H1 (cell line): ENCODE data around the gene STX8.

Source experiments
- EP300 ChIP-seq, 2 experiments: IDR thresholded peaks; 1 replicate in 1 of 2; 2 replicates in 1 of 2; pipeline ENCODE4 v1.6.1; 2011 to 2012; ENCODE audit warnings: low read depth in 2 of 2, low read length in 2 of 2, mild to moderate bottlenecking in 2 of 2, borderline replicate concordance in 1 of 2, inconsistent platforms in 1 of 2, moderate library complexity in 1 of 2
- GABPA ChIP-seq: IDR thresholded peaks from 2 replicates; pipeline ENCODE4 v1.6.1; 2011; ENCODE audit warnings: mild to moderate bottlenecking, low read length, moderate library complexity, borderline replicate concordance; ENCODE audit not compliant: insufficient read depth
- HDAC6 ChIP-seq: IDR thresholded peaks from one replicate; pipeline ENCODE4 v1.7.1; 2012; ENCODE audit warnings: low read depth, mild to moderate bottlenecking, inconsistent platforms, low read length, moderate library complexity
- RAD21 ChIP-seq, 2 experiments: IDR thresholded peaks in 1 of 2; conservative IDR thresholded peaks in 1 of 2; 2 replicates each; pipeline ENCODE4 v1.6.1; 2011; ENCODE audit warnings: low read depth in 2 of 2, low read length in 2 of 2, improper control_type of control experiment in 1 of 2, inconsistent platforms in 1 of 2, mild to moderate bottlenecking in 1 of 2, moderate library complexity in 1 of 2
- TBP ChIP-seq: IDR thresholded peaks from 2 replicates; pipeline ENCODE4 v1.6.1; 2011; ENCODE audit warnings: low read depth, low read length, improper control_type of control experiment
- TF ChIP-seq, protein P1 (sequence below), 3 experiments: IDR thresholded peaks; 1 replicate in 2 of 3; 2 replicates in 1 of 3; pipeline versions ENCODE4 v1.5.1 to v1.6.1; 2011; ENCODE audit warnings: low read length in 3 of 3, mild to moderate bottlenecking in 3 of 3, inconsistent platforms in 2 of 3, low read depth in 1 of 3, moderate library complexity in 1 of 3; ENCODE audit not compliant: insufficient read depth in 1 of 3; ENCODE audit errors: control extremely low read depth in 1 of 3

DNA sequence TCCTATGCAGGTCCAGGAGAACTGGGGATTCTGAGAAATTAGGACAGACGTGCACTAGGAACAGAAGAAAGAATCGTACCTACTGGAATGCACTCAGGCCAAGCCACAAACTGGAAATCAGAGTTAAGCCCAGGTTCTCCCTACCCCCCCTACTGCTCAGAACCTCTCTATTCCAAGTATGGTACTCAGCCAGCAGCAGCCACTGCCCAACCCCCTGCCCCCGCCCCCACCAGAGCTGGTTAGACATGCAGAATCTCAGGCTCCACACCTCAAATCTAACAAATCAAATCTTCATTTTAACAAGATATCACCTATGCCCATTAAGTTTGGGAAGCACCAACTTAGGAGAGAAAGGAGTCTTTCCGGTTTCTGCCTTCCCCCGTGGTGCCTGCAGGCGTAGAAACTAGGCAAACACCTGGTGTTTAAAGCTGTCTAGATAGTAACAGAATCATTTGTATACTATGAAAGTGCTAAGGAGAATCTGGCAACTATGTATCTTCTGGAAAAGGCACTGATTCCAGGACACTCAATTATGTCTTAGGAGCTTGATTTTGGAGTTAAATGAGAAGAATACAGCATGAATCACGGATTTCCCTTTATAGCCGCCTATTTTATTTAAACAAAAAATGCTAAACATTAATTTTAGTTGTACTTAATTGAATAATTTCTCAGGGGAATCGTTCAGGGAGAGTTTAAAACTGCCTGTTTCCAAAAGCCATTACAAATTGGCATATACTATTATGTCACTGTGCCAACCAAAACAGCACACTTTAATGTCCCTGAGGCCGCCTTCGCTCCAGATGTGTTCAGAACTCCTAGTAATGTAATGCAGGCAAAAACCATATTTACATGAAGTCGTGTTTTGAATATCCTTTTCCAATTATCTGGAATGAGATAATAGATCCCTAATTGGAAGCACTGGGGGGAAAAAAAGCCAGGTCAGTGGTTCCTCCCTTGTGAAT is 166.5 kb downstream of the STX8 start:
- TF ChIP-seq GABPA, result no peak
- TF ChIP-seq, protein P1, sequence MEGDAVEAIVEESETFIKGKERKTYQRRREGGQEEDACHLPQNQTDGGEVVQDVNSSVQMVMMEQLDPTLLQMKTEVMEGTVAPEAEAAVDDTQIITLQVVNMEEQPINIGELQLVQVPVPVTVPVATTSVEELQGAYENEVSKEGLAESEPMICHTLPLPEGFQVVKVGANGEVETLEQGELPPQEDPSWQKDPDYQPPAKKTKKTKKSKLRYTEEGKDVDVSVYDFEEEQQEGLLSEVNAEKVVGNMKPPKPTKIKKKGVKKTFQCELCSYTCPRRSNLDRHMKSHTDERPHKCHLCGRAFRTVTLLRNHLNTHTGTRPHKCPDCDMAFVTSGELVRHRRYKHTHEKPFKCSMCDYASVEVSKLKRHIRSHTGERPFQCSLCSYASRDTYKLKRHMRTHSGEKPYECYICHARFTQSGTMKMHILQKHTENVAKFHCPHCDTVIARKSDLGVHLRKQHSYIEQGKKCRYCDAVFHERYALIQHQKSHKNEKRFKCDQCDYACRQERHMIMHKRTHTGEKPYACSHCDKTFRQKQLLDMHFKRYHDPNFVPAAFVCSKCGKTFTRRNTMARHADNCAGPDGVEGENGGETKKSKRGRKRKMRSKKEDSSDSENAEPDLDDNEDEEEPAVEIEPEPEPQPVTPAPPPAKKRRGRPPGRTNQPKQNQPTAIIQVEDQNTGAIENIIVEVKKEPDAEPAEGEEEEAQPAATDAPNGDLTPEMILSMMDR (IDR thresholded peaks at IDR 0.05; ENCODE audit: control extremely low read depth in 1 of 3, insufficient read depth in 1 of 3, low read depth in 1 of 3, low read length in 3 of 3), result no peak
- TF ChIP-seq TBP, result no peak
- TF ChIP-seq EP300 (IDR thresholded peaks at IDR 0.05; ENCODE audit: borderline replicate concordance in 1 of 2, low read depth in 2 of 2, low read length in 2 of 2), result no peak
- no peak for TF ChIP-seq RAD21 (IDR thresholded peaks at IDR 0.05 in 1 of 2, conservative IDR thresholded peaks at IDR 0.05 in 1 of 2; ENCODE audit: low read depth in 2 of 2, low read length in 2 of 2)
- no peak for TF ChIP-seq HDAC6
